ENCODE results near the gene DAB2IP.
"Not testable (repeated sequence)": the region's sequence is repeated elsewhere in the genome, so short reads cannot be mapped to it uniquely, and the experiment has no call there.

- TF ChIP-seq CTCF (IDR thresholded peaks at IDR 0.05; ENCODE audit: borderline replicate concordance, extremely low read depth, low read length, poor library complexity, severe bottlenecking); EZH2 (IDR thresholded peaks at IDR 0.05; ENCODE audit: borderline replicate concordance, low read depth, low read length, severe bottlenecking): not testable (repeated sequence)
These were observed 28.0 kb upstream of the DAB2IP start for GRCh38 chr9:121623430-121623829.

Measured in DND-41 (cell line).